Mesendoderm (in vitro differentiated cells): ENCODE data around the gene RECQL5.

Experiments used
- DNase-seq: peaks from one replicate; pipeline ENCODE4 v3.0.0; 2013
- H2AK5ac ChIP-seq: 2 replicates; pipeline ENCODE4 v1.6.1; 2013; ENCODE audit warnings: low read length, inconsistent platforms
- H2BK120ac ChIP-seq: 2 replicates; pipeline ENCODE4 v1.6.1; 2013; ENCODE audit warnings: low read depth, mild to moderate bottlenecking, low read length, moderate library complexity, mixed read lengths
- H2BK15ac ChIP-seq: replicated peaks from 2 replicates; pipeline ENCODE4 v1.6.1; 2013; ENCODE audit warnings: low read depth, mild to moderate bottlenecking, moderate library complexity
- H2BK5ac ChIP-seq: 2 replicates; pipeline ENCODE4 v1.6.1; 2013; ENCODE audit warnings: low read length, inconsistent platforms
- H3K18ac ChIP-seq: 2 replicates; pipeline ENCODE4 v1.6.1; 2013; ENCODE audit warnings: mild to moderate bottlenecking, low read length, mixed read lengths
- H3K23ac ChIP-seq: one replicate; pipeline ENCODE4 v1.6.1; 2013; ENCODE audit warnings: low read length
- H3K27ac ChIP-seq: 2 replicates; pipeline ENCODE4 v1.5.1; 2013; ENCODE audit warnings: low read depth, mild to moderate bottlenecking, inconsistent platforms, low read length, moderate library complexity
- H3K27me3 ChIP-seq: 2 replicates; pipeline ENCODE4 v1.6.1; 2013; ENCODE audit warnings: low read length, control low read depth, mild to moderate bottlenecking, inconsistent platforms; ENCODE audit not compliant: insufficient read depth, poor library complexity
- H3K36me3 ChIP-seq: 2 replicates; pipeline ENCODE4 v1.6.1; 2013; ENCODE audit warnings: low read length, inconsistent platforms; ENCODE audit not compliant: control insufficient read depth, insufficient read depth
- H3K4ac ChIP-seq: one replicate; pipeline ENCODE4 v1.6.1; 2013; ENCODE audit warnings: low read depth, mild to moderate bottlenecking, low read length, moderate library complexity
- H3K4me1 ChIP-seq: 2 replicates; pipeline ENCODE4 v1.6.1; 2013; ENCODE audit warnings: low read depth, low read length, inconsistent platforms; ENCODE audit not compliant: control insufficient read depth
- H3K4me2 ChIP-seq: 2 replicates; pipeline ENCODE4 v1.6.1; 2013; ENCODE audit warnings: low read length
- H3K4me3 ChIP-seq: 2 replicates; pipeline ENCODE4 v1.5.1; 2013; ENCODE audit warnings: mild to moderate bottlenecking, low read length
- H3K56ac ChIP-seq: one replicate; pipeline ENCODE4 v1.6.1; 2013; ENCODE audit warnings: low read length
- H3K79me1 ChIP-seq: 2 replicates; pipeline ENCODE4 v1.6.1; 2013; ENCODE audit warnings: low read length, inconsistent platforms
- H3K79me2 ChIP-seq: 2 replicates; pipeline ENCODE4 v1.6.1; 2013; ENCODE audit warnings: mild to moderate bottlenecking, low read length; ENCODE audit not compliant: control insufficient read depth, insufficient read depth
- H3K9ac ChIP-seq: 2 replicates; pipeline ENCODE4 v1.6.1; 2013; ENCODE audit warnings: low read length, inconsistent platforms
- H4K5ac ChIP-seq: one replicate; pipeline ENCODE4 v1.6.1; 2013; ENCODE audit warnings: low read length
- H4K8ac ChIP-seq: one replicate; pipeline ENCODE4 v1.6.1; 2013; ENCODE audit warnings: low read depth, mild to moderate bottlenecking, control low read depth, low read length, moderate library complexity
- WGBS: extraction: QIAGEN DNeasy Blood & Tissue Kit; methylation state at CpG from one replicate; pipeline ENCODE4 v1.1.7; 2013; ENCODE audit warnings: low lambda C conversion rate, missing lambda C conversion rate; ENCODE audit not compliant: insufficient coverage; ENCODE audit errors: extremely low coverage; 5-methylcytosine and 5-hydroxymethylcytosine counted together

The RECQL5 gene

DNA sequence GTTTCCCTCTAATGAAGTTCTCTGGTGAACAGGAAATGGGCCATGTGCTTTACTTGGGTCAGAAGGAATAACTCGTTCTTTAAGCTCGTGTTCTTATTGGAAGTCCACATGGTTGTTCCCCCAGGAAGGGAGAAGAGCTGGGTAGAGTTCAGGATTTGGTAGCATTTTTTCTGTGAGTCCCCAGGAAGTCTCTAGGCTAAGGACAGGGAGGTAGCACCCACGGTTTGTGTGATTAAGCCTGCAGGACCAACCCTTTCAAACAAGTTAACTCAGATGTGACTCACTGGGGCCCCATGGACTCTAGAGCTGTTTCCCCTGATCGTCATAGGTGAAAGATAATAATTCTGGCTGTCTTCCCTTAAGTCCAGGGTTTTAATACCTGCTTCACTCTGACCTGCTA is 16.6 kb upstream of the RECQL5 start:
- no peak overlapping the region for H3K4me3 ChIP-seq
- no peaks in the 10 kb centered on the region for H3K4me1 ChIP-seq
- H3K4ac ChIP-seq, result no peak overlapping the region
- H3K36me3 ChIP-seq, result peaks cover 2% of the 10 kb centered on the region
- H3K4me2 ChIP-seq, result no peak overlapping the region
- no peak overlapping the region for H4K8ac ChIP-seq
- WGBS, result no CpG with 5 or more reads among the region's 4 CpGs
- peaks cover 33% of the 10 kb centered on the region for H3K79me1 ChIP-seq
- DNase-seq, result no peak
- H2AK5ac ChIP-seq, result no peak overlapping the region
- no peak overlapping the region for H3K9ac ChIP-seq
- no peak overlapping the region for H2BK120ac ChIP-seq
- no peak overlapping the region for H2BK5ac ChIP-seq
- no peak overlapping the region for H3K23ac ChIP-seq
- peaks cover 36% of the 10 kb centered on the region for H3K79me2 ChIP-seq
- no peak overlapping the region for H4K5ac ChIP-seq
- no peak overlapping the region for H3K27ac ChIP-seq
- no peaks in the 10 kb centered on the region for H3K27me3 ChIP-seq
- H3K18ac ChIP-seq, result no peak overlapping the region
- H3K56ac ChIP-seq, result no peak overlapping the region
- no peak overlapping the region for H2BK15ac ChIP-seq

DNA sequence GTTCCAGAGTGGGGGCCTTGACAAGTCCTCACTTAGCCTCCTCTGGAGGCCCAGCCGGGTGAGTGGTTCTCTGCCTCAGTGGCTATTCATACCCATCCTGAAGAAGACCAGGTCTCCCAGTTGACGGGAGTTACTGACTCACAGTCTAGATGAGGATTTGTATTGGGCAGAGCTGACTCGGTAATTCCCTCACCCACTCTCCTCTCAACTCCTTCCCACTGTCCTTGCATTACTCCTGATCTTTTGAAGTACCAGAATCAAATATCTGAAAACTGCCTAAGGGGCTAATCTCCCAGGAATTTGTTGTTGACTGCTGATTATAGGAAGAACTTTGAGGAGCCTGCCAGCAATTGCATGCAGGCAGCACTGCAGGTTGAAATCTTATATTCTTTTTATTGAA is 14.3 kb upstream of the RECQL5 start:
- Histone ChIP-seq H3K4me1 (no peaks in the 10 kb centered on the region), H2BK5ac (no peak overlapping the region), H4K5ac (no peak overlapping the region), H3K9ac (no peak overlapping the region), H3K4me3 (no peak overlapping the region), H3K27ac (no peak overlapping the region), H3K23ac (no peak overlapping the region), H3K4me2 (no peak overlapping the region), H2BK15ac (no peak overlapping the region), H4K8ac (no peak overlapping the region), H3K56ac (no peak overlapping the region), H3K79me2 (peaks cover 29% of the 10 kb centered on the region), H3K18ac (no peak overlapping the region), H3K79me1 (peaks cover 28% of the 10 kb centered on the region), H2BK120ac (no peak overlapping the region), H2AK5ac (no peak overlapping the region), H3K4ac (no peak overlapping the region), H3K27me3 (no peaks in the 10 kb centered on the region), H3K36me3 (peaks cover 2% of the 10 kb centered on the region)
- no peak for DNase-seq
- no CpG with 5 or more reads among the region's 3 CpGs for WGBS

DNA sequence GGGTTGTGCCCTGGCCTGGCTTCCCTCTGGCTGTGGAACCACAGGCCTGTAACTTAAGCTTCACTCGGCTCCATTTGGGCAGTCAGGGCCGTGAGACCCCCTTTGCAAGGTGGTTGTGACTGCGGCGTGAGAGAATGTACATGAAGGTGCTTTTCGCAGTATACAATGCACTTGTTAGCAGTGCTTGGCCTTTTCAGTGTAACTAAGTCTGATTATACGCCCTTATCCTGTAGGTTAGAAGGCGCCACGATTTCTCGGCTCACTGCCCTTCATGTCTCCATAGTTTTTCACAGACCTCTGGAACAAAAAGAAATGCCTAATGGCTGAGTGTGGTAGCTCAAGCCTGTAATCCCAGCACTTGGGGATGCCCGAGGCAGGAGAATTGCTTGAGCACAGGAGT is 13.5 kb upstream of the RECQL5 start:
- H3K4me3 ChIP-seq, result no peak overlapping the region

DNA sequence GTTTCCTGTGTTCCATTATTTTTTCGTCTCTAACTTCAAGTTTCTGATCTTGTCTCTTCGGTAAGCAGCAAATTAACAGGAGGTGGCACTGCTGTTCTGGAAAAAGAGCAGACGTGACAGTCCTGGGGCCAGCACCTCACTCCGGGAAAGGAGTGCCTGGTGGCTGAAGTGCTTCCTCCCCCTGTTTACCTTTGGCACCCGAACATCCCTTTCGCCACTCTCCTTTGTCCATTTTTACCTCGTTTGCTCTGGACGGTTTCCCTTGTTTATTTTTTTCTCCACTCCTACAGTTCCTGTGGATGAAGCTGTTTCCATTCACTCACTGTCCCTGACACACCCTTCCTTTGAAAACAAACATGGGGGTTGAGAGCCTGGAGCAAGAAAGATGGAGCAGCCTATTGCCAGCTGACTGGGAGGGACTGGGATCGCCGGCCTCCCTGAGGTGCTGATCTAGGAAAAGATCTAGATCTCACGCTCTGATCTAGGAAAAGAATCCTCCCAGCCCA is 12.8 kb upstream of the RECQL5 start:
- no peaks in the 10 kb centered on the region for H3K27me3 ChIP-seq
- WGBS, result no CpG with 5 or more reads among the region's 11 CpGs
- no peak overlapping the region for H3K27ac ChIP-seq

More for the DNA sequence above, 13.5 kb upstream of the RECQL5 start:
- Histone ChIP-seq H2BK5ac (no peak overlapping the region), H3K56ac (no peak overlapping the region), H2BK120ac (no peak overlapping the region), H4K5ac (no peak overlapping the region), H3K23ac (no peak overlapping the region), H2AK5ac (no peak overlapping the region), H3K18ac (no peak overlapping the region), H3K9ac (no peak overlapping the region), H3K4me1 (no peaks in the 10 kb centered on the region), H3K27me3 (no peaks in the 10 kb centered on the region), H3K27ac (no peak overlapping the region), H3K4me2 (no peak overlapping the region), H3K36me3 (peaks cover 2% of the 10 kb centered on the region), H3K4ac (no peak overlapping the region), H3K79me2 (peaks cover 24% of the 10 kb centered on the region), H3K79me1 (peaks cover 25% of the 10 kb centered on the region), H4K8ac (no peak overlapping the region), H2BK15ac (no peak overlapping the region)
- DNase-seq, result no peak
- WGBS, result no CpG with 5 or more reads among the region's 10 CpGs

DNA sequence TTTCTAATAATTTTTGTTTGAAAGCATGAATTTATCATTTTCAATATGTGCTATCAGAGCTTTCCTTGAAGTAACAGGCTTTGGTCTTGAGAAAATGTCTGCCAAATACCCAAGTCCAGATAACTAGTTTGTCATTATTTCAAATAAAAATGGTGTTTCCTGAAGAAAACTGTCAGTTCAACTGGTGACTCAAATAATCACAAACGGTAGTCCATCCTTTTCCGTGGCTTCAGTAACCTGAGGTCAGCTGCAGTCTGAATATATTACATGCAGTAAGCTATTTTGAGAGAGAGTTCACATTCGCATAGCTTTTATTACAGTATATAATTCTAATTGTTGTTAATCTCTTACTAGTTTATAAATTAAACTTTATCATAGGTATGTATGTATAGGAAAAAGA is 9.5 kb upstream of the RECQL5 start:
- Histone ChIP-seq H3K27ac (no peak overlapping the region), H3K56ac (no peak overlapping the region), H2BK120ac (no peak overlapping the region), H2AK5ac (no peak overlapping the region), H3K9ac (no peak overlapping the region), H3K4me1 (no peaks in the 10 kb centered on the region), H3K79me2 (peaks cover 7% of the 10 kb centered on the region), H3K36me3 (peaks cover 2% of the 10 kb centered on the region), H3K4ac (no peak overlapping the region), H3K23ac (no peak overlapping the region), H4K8ac (no peak overlapping the region), H2BK5ac (no peak overlapping the region), H3K4me3 (no peak overlapping the region), H2BK15ac (no peak overlapping the region), H3K79me1 (peaks cover 10% of the 10 kb centered on the region), H3K4me2 (no peak overlapping the region), H3K18ac (no peak overlapping the region), H3K27me3 (no peaks in the 10 kb centered on the region), H4K5ac (no peak overlapping the region)
- DNase-seq, result no peak
- no CpG with 5 or more reads among the region's 3 CpGs for WGBS

More for the DNA sequence above, 12.8 kb upstream of the RECQL5 start:
- no peak overlapping the region for H2AK5ac ChIP-seq
- H3K4me3 ChIP-seq, result no peak overlapping the region
- peaks cover 20% of the 10 kb centered on the region for H3K79me1 ChIP-seq
- no peak overlapping the region for H2BK120ac ChIP-seq
- H3K36me3 ChIP-seq, result peaks cover 2% of the 10 kb centered on the region
- H2BK15ac ChIP-seq, result no peak overlapping the region
- H3K4me1 ChIP-seq, result no peaks in the 10 kb centered on the region
- no peak overlapping the region for H3K4me2 ChIP-seq
- DNase-seq, result no peak
- peaks cover 22% of the 10 kb centered on the region for H3K79me2 ChIP-seq
- H3K4ac ChIP-seq, result no peak overlapping the region
- H4K8ac ChIP-seq, result no peak overlapping the region
- H2BK5ac ChIP-seq, result no peak overlapping the region
- no peak overlapping the region for H3K9ac ChIP-seq
- H3K23ac ChIP-seq, result no peak overlapping the region
- H3K56ac ChIP-seq, result no peak overlapping the region
- H4K5ac ChIP-seq, result no peak overlapping the region
- no peak overlapping the region for H3K18ac ChIP-seq

DNA sequence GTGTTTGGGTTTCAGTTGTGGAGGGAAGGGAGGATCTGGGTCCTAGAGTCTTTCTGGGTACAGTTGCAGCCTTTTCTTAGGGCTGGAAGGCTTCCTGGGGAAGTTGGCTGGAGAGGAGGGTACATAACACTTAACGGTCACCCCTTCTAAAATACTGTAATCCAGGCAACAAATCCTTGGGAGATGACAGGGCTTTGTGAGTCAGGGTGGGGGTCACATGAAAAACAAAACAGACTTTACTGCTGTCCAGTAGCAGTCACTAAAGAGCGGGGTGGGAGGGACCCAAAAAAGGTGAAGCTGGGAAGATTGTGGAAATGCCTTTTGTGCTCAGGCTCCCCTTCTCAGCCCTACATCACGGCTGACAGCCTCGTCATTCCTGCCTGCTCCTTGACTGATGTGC is 6.5 kb upstream of the RECQL5 start:
- Histone ChIP-seq H3K27me3 (no peaks in the 10 kb centered on the region), H3K4me3 (no peak overlapping the region), H3K79me2 (peaks cover 14% of the 10 kb centered on the region), H4K8ac (no peak overlapping the region), H3K27ac (no peak overlapping the region), H3K23ac (no peak overlapping the region), H2BK120ac (no peak overlapping the region), H2BK5ac (no peak overlapping the region), H2BK15ac (no peak overlapping the region), H3K56ac (no peak overlapping the region), H3K79me1 (peaks cover 7% of the 10 kb centered on the region), H3K9ac (no peak overlapping the region), H2AK5ac (no peak overlapping the region), H3K18ac (no peak overlapping the region), H3K36me3 (no peaks in the 10 kb centered on the region), H3K4me1 (no peaks in the 10 kb centered on the region), H4K5ac (no peak overlapping the region), H3K4ac (no peak overlapping the region), H3K4me2 (no peak overlapping the region)
- no peak for DNase-seq
- no CpG with 5 or more reads among the region's 4 CpGs for WGBS
